ENCODE results near the gene ACTG1. TPM values are rescaled to one million over a fixed set of nuclear protein-coding genes. Genes with fewer than 3 reads are reported as not detected.

ACTG1 gene
- total RNA-seq, 1 donor from 2014 or later: 4,391 TPM

GRCh38 chr17:81469266-81469665 lies 43.3 kb downstream of the ACTG1 start:
- Mint-ChIP-seq H3K4me1 (peaks cover 10% of the 10 kb centered on the region), H3K36me3 (no peaks in the 10 kb centered on the region), H3K4me3 (no peak overlapping the region), H3K27ac (no peak overlapping the region), H3K9me3 (no peaks in the 10 kb centered on the region), H3K27me3 (ENCODE audit: low read depth) (no peaks in the 10 kb centered on the region)
- TF ChIP-seq, protein P1, sequence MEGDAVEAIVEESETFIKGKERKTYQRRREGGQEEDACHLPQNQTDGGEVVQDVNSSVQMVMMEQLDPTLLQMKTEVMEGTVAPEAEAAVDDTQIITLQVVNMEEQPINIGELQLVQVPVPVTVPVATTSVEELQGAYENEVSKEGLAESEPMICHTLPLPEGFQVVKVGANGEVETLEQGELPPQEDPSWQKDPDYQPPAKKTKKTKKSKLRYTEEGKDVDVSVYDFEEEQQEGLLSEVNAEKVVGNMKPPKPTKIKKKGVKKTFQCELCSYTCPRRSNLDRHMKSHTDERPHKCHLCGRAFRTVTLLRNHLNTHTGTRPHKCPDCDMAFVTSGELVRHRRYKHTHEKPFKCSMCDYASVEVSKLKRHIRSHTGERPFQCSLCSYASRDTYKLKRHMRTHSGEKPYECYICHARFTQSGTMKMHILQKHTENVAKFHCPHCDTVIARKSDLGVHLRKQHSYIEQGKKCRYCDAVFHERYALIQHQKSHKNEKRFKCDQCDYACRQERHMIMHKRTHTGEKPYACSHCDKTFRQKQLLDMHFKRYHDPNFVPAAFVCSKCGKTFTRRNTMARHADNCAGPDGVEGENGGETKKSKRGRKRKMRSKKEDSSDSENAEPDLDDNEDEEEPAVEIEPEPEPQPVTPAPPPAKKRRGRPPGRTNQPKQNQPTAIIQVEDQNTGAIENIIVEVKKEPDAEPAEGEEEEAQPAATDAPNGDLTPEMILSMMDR (IDR thresholded peaks at IDR 0.05; ENCODE audit: unreplicated experiment): no peak
- DNase-seq (ENCODE audit: low spot score in 2 of 2, unreplicated experiment in 2 of 2): no peak

GRCh38 chr17:81468770-81469121 lies 43.9 kb downstream of the ACTG1 start:
- Mint-ChIP-seq H3K4me3 (no peak overlapping the region), H3K36me3 (no peaks in the 10 kb centered on the region), H3K9me3 (no peaks in the 10 kb centered on the region), H3K27ac (no peak overlapping the region), H3K27me3 (ENCODE audit: low read depth) (no peaks in the 10 kb centered on the region), H3K4me1 (peaks cover 10% of the 10 kb centered on the region)
- DNase-seq (ENCODE audit: low spot score in 2 of 2, unreplicated experiment in 2 of 2): no peak
- TF ChIP-seq, protein P1 (IDR thresholded peaks at IDR 0.05; ENCODE audit: unreplicated experiment): no peak

GRCh38 chr17:81468111-81468769 lies 44.4 kb downstream of the ACTG1 start:
- no peaks in the 10 kb centered on the region for H3K27me3 Mint-ChIP-seq (ENCODE audit: low read depth)
- no peak overlapping the region for H3K27ac Mint-ChIP-seq
- no peak overlapping the region for H3K4me3 Mint-ChIP-seq
- peaks cover 2% of the 10 kb centered on the region for H3K36me3 Mint-ChIP-seq
- peaks cover 10% of the 10 kb centered on the region for H3K4me1 Mint-ChIP-seq
- TF ChIP-seq, protein P1 (IDR thresholded peaks at IDR 0.05; ENCODE audit: unreplicated experiment): no peak
- H3K9me3 Mint-ChIP-seq: no peaks in the 10 kb centered on the region
- no peak for DNase-seq (ENCODE audit: low spot score in 2 of 2, unreplicated experiment in 2 of 2)

DNA sequence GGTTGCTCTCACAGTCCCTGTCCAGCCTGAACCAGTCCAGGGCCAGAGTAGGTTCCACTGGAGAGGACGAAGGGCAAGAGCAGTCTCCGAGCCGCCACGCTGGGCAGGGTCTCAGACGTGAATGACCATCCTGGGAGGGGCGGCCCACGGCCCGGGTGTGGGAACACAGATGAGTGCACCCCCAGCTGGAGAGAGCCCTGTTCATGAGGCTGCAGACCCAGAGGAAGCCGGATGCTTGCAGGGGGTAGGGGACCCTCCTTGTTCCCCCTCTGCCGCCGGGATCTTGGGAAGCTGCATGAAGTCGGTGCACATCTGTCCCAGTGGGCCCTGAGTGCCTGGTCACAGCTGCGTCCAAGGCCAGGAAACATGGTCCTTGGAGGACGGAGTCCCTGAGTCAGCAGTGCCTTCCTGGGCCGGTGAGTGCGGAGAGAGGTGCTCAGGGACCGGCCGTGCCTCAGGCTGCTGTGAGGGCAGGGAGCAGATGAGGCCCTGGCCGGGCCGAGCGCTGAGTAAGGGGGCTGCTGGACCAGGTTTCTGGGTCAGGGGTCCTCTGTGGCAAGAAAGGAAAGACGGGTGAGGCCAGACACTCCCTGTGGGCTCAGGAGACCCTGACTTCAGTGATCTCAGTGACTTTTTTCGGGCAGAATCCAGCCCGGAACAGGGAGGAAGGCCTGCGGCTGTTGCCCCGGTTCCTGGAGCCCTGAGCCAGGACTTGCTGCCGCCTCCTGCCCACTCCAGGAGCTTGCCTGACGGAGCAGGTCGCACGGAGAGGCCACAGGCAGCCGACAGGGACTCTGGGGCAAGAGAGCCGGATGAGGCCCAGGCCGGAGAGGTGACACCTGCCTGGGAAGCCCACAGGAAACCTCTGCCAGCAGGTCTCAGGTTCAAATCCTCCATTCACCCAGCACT lies 45.8 kb downstream of the ACTG1 start:
- Mint-ChIP-seq H3K9me3 (no peaks in the 10 kb centered on the region), H3K4me3 (no peak overlapping the region), H3K27ac (no peak overlapping the region), H3K36me3 (peaks cover 2% of the 10 kb centered on the region), H3K27me3 (ENCODE audit: low read depth) (no peaks in the 10 kb centered on the region), H3K4me1 (peaks cover 10% of the 10 kb centered on the region)
- TF ChIP-seq, protein P1 (IDR thresholded peaks at IDR 0.05; ENCODE audit: unreplicated experiment): no peak
- DNase-seq (ENCODE audit: low spot score in 2 of 2, unreplicated experiment in 2 of 2): no peak

DNA sequence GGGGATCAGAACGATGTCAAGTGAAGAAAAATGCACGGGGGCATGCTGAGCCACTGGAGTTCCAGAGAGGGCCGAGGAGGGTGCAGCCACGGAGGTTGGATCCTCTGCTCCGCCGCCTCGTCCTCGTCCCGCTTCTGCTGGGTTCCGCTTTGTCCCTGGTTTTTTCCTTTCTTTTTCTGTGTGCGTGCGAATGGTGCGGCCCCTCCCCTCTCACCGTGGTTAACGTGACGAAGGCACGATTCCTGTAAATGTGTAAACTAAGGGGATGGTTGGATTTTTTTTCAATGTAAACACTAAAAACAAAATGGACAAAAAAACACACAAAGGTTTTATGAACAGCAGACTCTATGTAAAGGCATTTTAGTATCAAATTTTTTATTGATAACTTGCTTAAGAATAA lies 46.7 kb downstream of the ACTG1 start:
- peaks cover 6% of the 10 kb centered on the region for H3K4me1 Mint-ChIP-seq
- H3K4me3 Mint-ChIP-seq: no peak overlapping the region
- peaks cover 2% of the 10 kb centered on the region for H3K36me3 Mint-ChIP-seq
- DNase-seq (ENCODE audit: low spot score in 2 of 2, unreplicated experiment in 2 of 2): no peak
- TF ChIP-seq, protein P1 (IDR thresholded peaks at IDR 0.05; ENCODE audit: unreplicated experiment): no peak
- no peaks in the 10 kb centered on the region for H3K9me3 Mint-ChIP-seq
- H3K27ac Mint-ChIP-seq: no peak overlapping the region
- H3K27me3 Mint-ChIP-seq (ENCODE audit: low read depth): no peaks in the 10 kb centered on the region

All from mesothelial cell of epicardium (in vitro differentiated cells).